Activated T-helper 17 cell treated with anti-CD3 and anti-CD28 coated beads, Interleukin-2, amount 50 U/mL, for 72 hours (primary cell): ENCODE measurements around the gene SRPX2. TPM values are rescaled to one million over a fixed set of nuclear protein-coding genes. Genes with fewer than 3 reads are reported as not detected.

ENCODE experiments used
- ATAC-seq: fragments of 150-1000 bp; cut with Tn5 transposase; replicated peaks from 2 replicates; pipeline ENCODE4 v1.10.0; 2021; ENCODE audit warnings: mild to moderate bottlenecking, moderate library complexity
- H3K27ac Mint-ChIP-seq: one replicate; pipeline ENCODE4 v1.8.0; 2022; ENCODE audit warnings: mixed read lengths
- H3K27me3 Mint-ChIP-seq: one replicate; pipeline ENCODE4 v1.8.0; 2022; ENCODE audit warnings: mixed read lengths
- H3K36me3 Mint-ChIP-seq: one replicate; pipeline ENCODE4 v1.8.0; 2022; ENCODE audit warnings: low read depth, mild to moderate bottlenecking, mixed read lengths
- H3K4me1 Mint-ChIP-seq: one replicate; pipeline ENCODE4 v1.8.0; 2022; ENCODE audit warnings: mixed read lengths
- H3K4me3 Mint-ChIP-seq: one replicate; pipeline ENCODE4 v1.8.0; 2022; ENCODE audit warnings: mild to moderate bottlenecking, mixed read lengths
- H3K9me3 Mint-ChIP-seq: one replicate; pipeline ENCODE4 v1.8.0; 2022; ENCODE audit warnings: mixed read lengths
- total RNA-seq, 2 donors: library from RNA; stranded (reverse); gene quantifications; one replicate each; pipeline ENCODE4 v1.2.3, GENCODE V29; 2022

The SRPX2 gene
- total RNA-seq, 2 donors from 2014 or later, result not detected

GRCh38 chrX:100663642-100664041 is 19.6 kb downstream of the SRPX2 start:
- H3K27ac Mint-ChIP-seq, result no peak overlapping the region
- no peak overlapping the region for H3K4me3 Mint-ChIP-seq
- H3K4me1 Mint-ChIP-seq, result no peaks in the 10 kb centered on the region
- no peaks in the 10 kb centered on the region for H3K36me3 Mint-ChIP-seq
- ATAC-seq, result no peak
- H3K27me3 Mint-ChIP-seq, result peaks cover 3% of the 10 kb centered on the region
- no peaks in the 10 kb centered on the region for H3K9me3 Mint-ChIP-seq

DNA sequence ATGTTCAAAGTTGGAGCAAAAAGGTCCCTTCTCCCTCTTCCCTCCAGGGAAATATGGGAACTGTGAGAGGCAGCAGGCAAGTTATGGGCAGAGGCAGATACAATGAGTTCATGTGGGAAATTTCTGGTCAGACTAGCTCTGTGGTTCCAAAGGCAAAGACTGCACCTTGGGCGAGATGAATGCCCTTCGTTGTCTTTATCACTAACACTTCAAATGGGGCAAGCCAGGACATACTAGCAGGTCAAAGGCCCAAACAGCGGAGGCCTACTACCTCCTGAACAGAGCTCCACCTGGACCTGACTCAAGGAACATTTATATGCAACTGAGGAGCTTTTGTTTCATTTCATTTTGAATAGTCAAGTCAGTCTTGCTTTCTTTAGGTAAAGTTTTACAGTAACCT is 29.0 kb downstream of the SRPX2 start:
- no peak overlapping the region for H3K4me3 Mint-ChIP-seq
- H3K27me3 Mint-ChIP-seq, result no peaks in the 10 kb centered on the region
- no peaks in the 10 kb centered on the region for H3K9me3 Mint-ChIP-seq
- H3K4me1 Mint-ChIP-seq, result peaks cover 18% of the 10 kb centered on the region
- ATAC-seq, result no peak
- H3K27ac Mint-ChIP-seq, result no peak overlapping the region
- no peaks in the 10 kb centered on the region for H3K36me3 Mint-ChIP-seq

GRCh38 chrX:100673397-100673953 is 29.5 kb downstream of the SRPX2 start:
- no peaks in the 10 kb centered on the region for H3K27me3 Mint-ChIP-seq
- H3K4me3 Mint-ChIP-seq, result no peak overlapping the region
- peak; percentile 28 for ATAC-seq
- no peak overlapping the region for H3K27ac Mint-ChIP-seq
- H3K9me3 Mint-ChIP-seq, result no peaks in the 10 kb centered on the region
- H3K36me3 Mint-ChIP-seq, result no peaks in the 10 kb centered on the region
- H3K4me1 Mint-ChIP-seq, result peaks cover 18% of the 10 kb centered on the region

DNA sequence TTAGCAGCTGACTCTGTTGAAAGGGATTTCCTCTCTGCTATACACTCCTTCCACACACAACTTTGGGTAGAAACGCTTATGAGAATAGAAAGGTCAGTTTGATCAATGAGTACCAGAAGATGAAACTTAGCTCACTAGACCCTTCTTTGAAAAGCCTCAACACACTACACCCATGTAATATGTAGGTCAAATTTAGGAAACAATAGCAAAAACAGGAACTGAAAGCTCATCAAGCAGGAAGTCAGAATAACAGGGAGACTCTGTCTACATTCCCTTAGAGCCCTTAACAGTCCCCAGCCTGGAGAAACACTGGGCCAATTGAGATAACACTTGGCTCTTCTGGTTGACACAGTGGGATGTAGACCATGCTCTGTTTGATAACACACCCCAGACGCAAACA is 30.7 kb downstream of the SRPX2 start:
- peaks cover 18% of the 10 kb centered on the region for H3K4me1 Mint-ChIP-seq

GRCh38 chrX:100677611-100678181 is 33.7 kb downstream of the SRPX2 start:
- Mint-ChIP-seq H3K36me3 (no peaks in the 10 kb centered on the region), H3K27me3 (no peaks in the 10 kb centered on the region)
- ATAC-seq, result peak; percentile 39

More for the DNA sequence above, 30.7 kb downstream of the SRPX2 start:
- no peak for ATAC-seq
- Mint-ChIP-seq H3K9me3 (no peaks in the 10 kb centered on the region), H3K4me3 (peak overlapping the region; percentile 25), H3K36me3 (no peaks in the 10 kb centered on the region), H3K27me3 (no peaks in the 10 kb centered on the region), H3K27ac (no peak overlapping the region)

DNA sequence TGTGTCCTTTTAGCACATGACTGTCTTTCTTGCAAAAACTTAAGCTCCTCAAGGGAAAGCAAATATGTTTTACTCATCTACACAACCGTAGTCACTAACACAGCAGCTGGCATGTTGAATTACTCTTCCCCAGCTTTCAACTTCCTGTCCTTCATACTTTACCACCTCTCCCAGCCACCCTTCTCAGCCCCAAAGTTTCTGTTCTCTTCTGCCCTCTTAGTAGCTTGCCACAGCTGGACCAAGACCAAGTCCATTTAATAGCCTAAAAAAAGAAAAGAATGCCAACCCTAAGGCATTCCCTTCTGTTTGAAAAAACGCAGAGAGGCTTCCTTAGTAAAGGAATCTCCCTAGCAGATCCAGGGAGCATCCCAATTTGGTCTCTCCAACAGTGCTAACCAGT is 36.8 kb downstream of the SRPX2 start:
- no peak for ATAC-seq
- no peaks in the 10 kb centered on the region for H3K4me1 Mint-ChIP-seq
- no peak overlapping the region for H3K27ac Mint-ChIP-seq
- H3K9me3 Mint-ChIP-seq, result no peaks in the 10 kb centered on the region
- H3K36me3 Mint-ChIP-seq, result no peaks in the 10 kb centered on the region
- no peak overlapping the region for H3K4me3 Mint-ChIP-seq
- no peaks in the 10 kb centered on the region for H3K27me3 Mint-ChIP-seq

More at GRCh38 chrX:100677611-100678181, 33.7 kb downstream of the SRPX2 start:
- Mint-ChIP-seq H3K4me3 (no peak overlapping the region), H3K4me1 (peaks cover 18% of the 10 kb centered on the region), H3K27ac (no peak overlapping the region), H3K9me3 (no peaks in the 10 kb centered on the region)

GRCh38 chrX:100681599-100681998 is 37.6 kb downstream of the SRPX2 start:
- ATAC-seq, result no peak
- Mint-ChIP-seq H3K4me1 (no peaks in the 10 kb centered on the region), H3K4me3 (no peak overlapping the region), H3K27ac (no peak overlapping the region), H3K27me3 (no peaks in the 10 kb centered on the region), H3K9me3 (no peaks in the 10 kb centered on the region), H3K36me3 (no peaks in the 10 kb centered on the region)

DNA sequence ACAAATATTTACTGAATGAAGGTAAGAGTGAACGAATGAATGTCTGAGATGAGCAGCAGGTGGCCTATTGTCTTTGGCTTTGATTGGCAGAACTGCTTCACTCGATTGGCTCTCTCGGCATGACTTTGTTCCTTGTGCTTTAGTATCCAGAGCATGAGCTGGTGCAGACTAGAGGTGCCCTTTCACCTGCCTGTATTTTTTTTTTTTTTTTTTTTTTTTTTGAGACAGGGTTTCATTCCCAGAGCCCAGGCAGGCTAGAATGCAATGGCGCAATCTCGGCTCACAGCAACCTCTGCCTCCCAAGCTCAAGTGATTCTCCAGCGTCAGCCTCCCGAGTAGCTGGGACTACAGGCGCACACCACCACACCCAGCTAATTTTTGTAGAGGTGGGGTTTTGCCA is 38.9 kb downstream of the SRPX2 start:
- H3K27ac Mint-ChIP-seq, result no peak overlapping the region
- H3K36me3 Mint-ChIP-seq, result no peaks in the 10 kb centered on the region
- no peaks in the 10 kb centered on the region for H3K27me3 Mint-ChIP-seq
- no peaks in the 10 kb centered on the region for H3K9me3 Mint-ChIP-seq
- no peak overlapping the region for H3K4me3 Mint-ChIP-seq
- ATAC-seq, result no peak
- H3K4me1 Mint-ChIP-seq, result peaks cover 5% of the 10 kb centered on the region

DNA sequence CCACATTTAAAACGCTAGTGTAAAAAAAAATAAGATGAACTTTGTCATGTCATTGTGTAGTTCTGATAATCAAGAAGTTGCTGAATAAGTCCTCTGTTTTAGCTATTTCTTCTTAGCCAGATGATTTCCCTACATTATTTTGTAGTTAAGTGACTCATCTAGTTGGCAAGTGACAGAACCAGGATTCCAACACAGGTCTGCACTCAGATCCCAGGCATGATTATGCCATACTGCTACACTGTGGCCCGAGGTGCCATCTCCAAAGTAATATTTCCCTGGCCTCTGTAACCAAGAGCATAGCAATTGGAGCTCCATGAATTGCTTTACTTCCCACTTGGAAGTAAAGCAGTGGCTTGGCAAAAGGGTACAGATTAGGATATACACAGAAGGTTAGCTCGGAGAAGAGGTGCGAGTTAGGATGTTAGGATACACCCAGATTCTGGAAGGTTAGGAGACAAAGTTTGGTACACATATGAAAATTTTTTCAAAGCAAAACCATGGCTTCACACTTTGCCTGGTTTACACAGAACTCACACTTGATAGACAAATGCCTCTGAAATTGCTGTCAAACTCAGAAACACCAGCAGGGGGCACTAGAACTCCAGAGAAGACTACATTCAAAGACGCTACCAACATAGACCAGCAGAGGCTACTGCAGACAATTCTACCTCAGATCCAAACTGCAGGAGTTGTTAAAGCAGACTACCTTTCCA is 41.4 kb downstream of the SRPX2 start:
- no peaks in the 10 kb centered on the region for H3K27me3 Mint-ChIP-seq
- no peak overlapping the region for H3K27ac Mint-ChIP-seq
- no peaks in the 10 kb centered on the region for H3K36me3 Mint-ChIP-seq
- no peak overlapping the region for H3K4me3 Mint-ChIP-seq
- H3K9me3 Mint-ChIP-seq, result no peaks in the 10 kb centered on the region
- peaks cover 5% of the 10 kb centered on the region for H3K4me1 Mint-ChIP-seq
- peak; percentile 67 for ATAC-seq

DNA sequence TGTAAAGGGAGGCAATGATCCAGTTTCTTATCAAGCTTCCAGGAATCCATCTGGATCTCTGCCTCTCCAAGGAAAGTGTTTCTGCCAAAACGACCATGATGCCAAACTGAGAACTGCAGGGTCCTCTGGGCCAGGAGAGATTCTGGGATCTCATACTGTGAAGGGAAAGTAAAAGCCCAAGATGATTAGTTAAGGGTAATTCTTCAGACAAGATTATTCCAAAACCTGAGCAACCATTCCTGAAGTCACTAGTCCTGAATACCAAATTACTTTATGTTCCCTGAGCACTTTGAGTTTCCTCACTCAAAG is 42.0 kb downstream of the SRPX2 start:
- Mint-ChIP-seq H3K36me3 (no peaks in the 10 kb centered on the region), H3K4me3 (no peak overlapping the region), H3K4me1 (peaks cover 5% of the 10 kb centered on the region), H3K27me3 (no peaks in the 10 kb centered on the region), H3K9me3 (no peaks in the 10 kb centered on the region), H3K27ac (no peak overlapping the region)
- ATAC-seq, result no peak

DNA sequence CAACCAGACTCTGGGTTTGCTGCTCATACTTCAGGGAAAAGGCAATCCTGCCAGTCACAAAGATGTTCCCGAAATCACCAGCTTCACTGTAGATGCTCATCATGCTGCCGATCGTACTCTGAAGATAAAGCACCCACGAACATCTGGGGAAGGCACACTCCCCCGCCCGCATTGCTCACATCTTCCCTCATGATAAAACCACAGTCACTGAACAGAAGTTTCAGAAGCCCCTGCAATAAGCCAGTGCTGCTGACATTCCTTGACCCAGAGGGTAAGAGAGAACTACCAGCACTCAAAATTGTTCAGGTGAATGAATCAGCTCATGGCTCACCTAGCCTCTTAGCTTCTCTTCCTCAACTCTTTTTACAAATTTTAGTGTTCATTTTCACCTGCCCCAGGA is 43.1 kb downstream of the SRPX2 start:
- Mint-ChIP-seq H3K36me3 (no peaks in the 10 kb centered on the region), H3K27me3 (no peaks in the 10 kb centered on the region), H3K9me3 (no peaks in the 10 kb centered on the region), H3K4me3 (no peak overlapping the region), H3K4me1 (peaks cover 5% of the 10 kb centered on the region), H3K27ac (no peak overlapping the region)
- ATAC-seq, result no peak

GRCh38 chrX:100687546-100687945 is 43.5 kb downstream of the SRPX2 start:
- no peaks in the 10 kb centered on the region for H3K9me3 Mint-ChIP-seq
- H3K27ac Mint-ChIP-seq, result no peak overlapping the region
- H3K4me1 Mint-ChIP-seq, result peaks cover 5% of the 10 kb centered on the region
- ATAC-seq, result no peak
- peaks cover 1% of the 10 kb centered on the region for H3K27me3 Mint-ChIP-seq
- no peak overlapping the region for H3K4me3 Mint-ChIP-seq
- H3K36me3 Mint-ChIP-seq, result no peaks in the 10 kb centered on the region

DNA sequence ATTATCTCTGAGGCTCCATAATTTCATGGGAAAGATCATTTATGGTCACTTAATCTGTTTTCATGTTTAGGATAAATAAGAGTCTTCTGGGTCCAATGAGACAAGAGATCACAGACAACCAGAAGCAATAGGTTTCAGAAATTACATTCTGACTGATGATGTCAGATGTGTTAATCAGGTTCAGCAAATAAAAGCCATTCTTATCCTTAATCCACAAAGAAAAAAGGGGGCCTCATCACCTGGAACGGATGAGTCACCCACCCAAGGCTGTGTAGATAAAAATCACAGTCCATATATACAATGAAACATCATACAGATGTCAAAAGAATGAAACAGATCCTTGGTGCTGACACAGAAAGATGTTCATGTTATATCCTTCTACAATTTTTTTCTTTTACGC is 51.3 kb downstream of the SRPX2 start:
- Mint-ChIP-seq H3K9me3 (no peaks in the 10 kb centered on the region), H3K36me3 (no peaks in the 10 kb centered on the region), H3K4me1 (no peaks in the 10 kb centered on the region), H3K4me3 (no peak overlapping the region), H3K27me3 (peaks cover 19% of the 10 kb centered on the region), H3K27ac (no peak overlapping the region)
- ATAC-seq, result no peak

GRCh38 chrX:100695991-100696390 is 52.0 kb downstream of the SRPX2 start:
- Mint-ChIP-seq H3K4me1 (no peaks in the 10 kb centered on the region), H3K27me3 (peaks cover 19% of the 10 kb centered on the region), H3K27ac (no peak overlapping the region), H3K9me3 (no peaks in the 10 kb centered on the region), H3K36me3 (no peaks in the 10 kb centered on the region), H3K4me3 (no peak overlapping the region)
- ATAC-seq, result no peak

DNA sequence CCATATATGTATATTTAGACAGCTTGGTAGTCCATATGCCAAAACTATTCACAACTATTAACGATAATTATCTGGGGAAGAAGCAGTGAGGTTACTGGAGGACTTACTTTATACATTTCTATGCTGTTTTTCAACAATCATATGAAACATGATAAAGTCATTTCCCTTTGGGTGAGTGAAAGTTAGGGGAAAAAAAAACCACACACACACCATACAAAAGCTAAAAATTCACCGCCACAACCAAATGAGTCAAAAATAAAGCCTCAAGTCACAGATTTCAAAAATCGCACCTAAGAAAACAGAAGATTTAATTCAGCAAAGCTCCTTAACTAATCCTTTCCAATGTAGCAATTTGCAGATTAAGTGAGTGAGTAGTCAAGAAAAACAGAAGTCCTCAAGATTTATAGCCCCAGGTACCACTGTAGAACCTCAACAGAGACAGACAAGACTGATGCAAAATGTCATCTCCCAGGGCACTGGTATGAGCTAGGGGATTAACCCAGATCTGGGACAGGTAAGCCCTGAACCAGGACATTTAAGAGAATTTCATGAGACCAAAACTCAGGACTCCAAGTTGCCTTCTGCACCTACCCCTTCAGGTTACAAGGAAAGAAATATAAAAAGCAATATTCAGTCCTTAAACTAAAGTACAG is 52.8 kb downstream of the SRPX2 start:
- H3K4me1 Mint-ChIP-seq, result no peaks in the 10 kb centered on the region
- no peak overlapping the region for H3K27ac Mint-ChIP-seq
- no peaks in the 10 kb centered on the region for H3K36me3 Mint-ChIP-seq
- ATAC-seq, result no peak
- H3K27me3 Mint-ChIP-seq, result peaks cover 23% of the 10 kb centered on the region
- H3K4me3 Mint-ChIP-seq, result no peak overlapping the region
- H3K9me3 Mint-ChIP-seq, result no peaks in the 10 kb centered on the region
